ENCODE measurements around the gene DZANK1. TPM values are rescaled to one million over a fixed set of nuclear protein-coding genes. Genes with fewer than 3 reads are reported as not detected.
A peak's percentile ranks its signal among the peaks of the same experiment; 100 is the strongest.

DZANK1 gene
- total RNA-seq (2014; rRNA removed; shearing (Covaris generic)), result 6.7 and 8.3 TPM in 2 replicates
- 6.1 and 7.9 TPM in 2 replicates for polyA plus RNA-seq (2016; fragmentation: Nextera tagmentation; extraction: Ambion mirVana)
- long read RNA-seq, partial matches to known transcripts, result 1 of 5 reads
- long read RNA-seq, other reads (novel, unspliced or antisense), result 4 of 5 reads

GRCh38 chr20:18466894-18467730 lies at the start of gene DZANK1, which contains the start of gene POLR3F:
Gene DZANK1, minus strand, starts transcription at chr20:18467030. Its CDS starts 1,672 bp downstream, at chr20:18465358.
Gene POLR3F, plus strand, starts transcription at chr20:18467390. Its CDS starts 117 bp downstream, at chr20:18467507.
- Histone ChIP-seq H3K4me2 (peak within 1 kb of the TSS; percentile 94), H3K4me3 (peak within 1 kb of the TSS; percentile 91), H3K4me1 (ENCODE audit: insufficient read depth) (peaks cover 11% of the 10 kb centered on the region), H3K79me2 (replicated peaks; ENCODE audit: insufficient read depth) (peaks cover 36% of the 10 kb centered on the region), H3K36me3 (ENCODE audit: insufficient read depth) (no peaks in the 10 kb centered on the region), H3K9me2 (ENCODE audit: insufficient read depth) (no peaks in the 10 kb centered on the region), H3K27me3 (ENCODE audit: insufficient read depth) (no peaks in the 10 kb centered on the region), H3K27ac (ENCODE audit: low read depth) (peak within 1 kb of the TSS; percentile 89), H3F3A (replicated peaks; ENCODE audit: low read depth) (no peaks in the 10 kb centered on the region), H4K20me1 (replicated peaks; ENCODE audit: insufficient read depth) (no peaks in the 10 kb centered on the region; the same call in 1 of the 2 replicates), H2AFZ (peak within 1 kb of the TSS; percentile 87)
- ATAC-seq (peak; percentile 96), DNase-seq (ENCODE audit: low spot score) (peak; percentile 99)
- peak within 1 kb of the TSS; percentile 100 for H3K27ac Mint-ChIP-seq
- no peaks in the 10 kb centered on the region for H3K9me3 Mint-ChIP-seq
- TF ChIP-seq EZH2phosphoT487 (IDR thresholded peaks at IDR 0.05; ENCODE audit: unreplicated experiment) (no peak), POLR2AphosphoS5 (IDR thresholded peaks at IDR 0.05; ENCODE audit: low read depth) (peak; percentile 12), NANOG (IDR thresholded peaks at IDR 0.05; ENCODE audit: borderline replicate concordance) (no peak), CREB1 (CRISPR knock-in tag; IDR thresholded peaks at IDR 0.05; ENCODE audit: low read depth) (peak; percentile 60), JUNB (IDR thresholded peaks at IDR 0.05; ENCODE audit: unreplicated experiment) (no peak), EZH2 (IDR thresholded peaks at IDR 0.05; ENCODE audit: low read depth, unreplicated experiment) (no peak), ZNF114 (CRISPR knock-in tag; IDR thresholded peaks at IDR 0.05) (no peak), ZNF331 (CRISPR knock-in tag; IDR thresholded peaks at IDR 0.05; ENCODE audit: low read depth) (no peak), STAT1 (IDR thresholded peaks at IDR 0.05; ENCODE audit: unreplicated experiment) (no peak)
- TF ChIP-seq, protein P1, sequence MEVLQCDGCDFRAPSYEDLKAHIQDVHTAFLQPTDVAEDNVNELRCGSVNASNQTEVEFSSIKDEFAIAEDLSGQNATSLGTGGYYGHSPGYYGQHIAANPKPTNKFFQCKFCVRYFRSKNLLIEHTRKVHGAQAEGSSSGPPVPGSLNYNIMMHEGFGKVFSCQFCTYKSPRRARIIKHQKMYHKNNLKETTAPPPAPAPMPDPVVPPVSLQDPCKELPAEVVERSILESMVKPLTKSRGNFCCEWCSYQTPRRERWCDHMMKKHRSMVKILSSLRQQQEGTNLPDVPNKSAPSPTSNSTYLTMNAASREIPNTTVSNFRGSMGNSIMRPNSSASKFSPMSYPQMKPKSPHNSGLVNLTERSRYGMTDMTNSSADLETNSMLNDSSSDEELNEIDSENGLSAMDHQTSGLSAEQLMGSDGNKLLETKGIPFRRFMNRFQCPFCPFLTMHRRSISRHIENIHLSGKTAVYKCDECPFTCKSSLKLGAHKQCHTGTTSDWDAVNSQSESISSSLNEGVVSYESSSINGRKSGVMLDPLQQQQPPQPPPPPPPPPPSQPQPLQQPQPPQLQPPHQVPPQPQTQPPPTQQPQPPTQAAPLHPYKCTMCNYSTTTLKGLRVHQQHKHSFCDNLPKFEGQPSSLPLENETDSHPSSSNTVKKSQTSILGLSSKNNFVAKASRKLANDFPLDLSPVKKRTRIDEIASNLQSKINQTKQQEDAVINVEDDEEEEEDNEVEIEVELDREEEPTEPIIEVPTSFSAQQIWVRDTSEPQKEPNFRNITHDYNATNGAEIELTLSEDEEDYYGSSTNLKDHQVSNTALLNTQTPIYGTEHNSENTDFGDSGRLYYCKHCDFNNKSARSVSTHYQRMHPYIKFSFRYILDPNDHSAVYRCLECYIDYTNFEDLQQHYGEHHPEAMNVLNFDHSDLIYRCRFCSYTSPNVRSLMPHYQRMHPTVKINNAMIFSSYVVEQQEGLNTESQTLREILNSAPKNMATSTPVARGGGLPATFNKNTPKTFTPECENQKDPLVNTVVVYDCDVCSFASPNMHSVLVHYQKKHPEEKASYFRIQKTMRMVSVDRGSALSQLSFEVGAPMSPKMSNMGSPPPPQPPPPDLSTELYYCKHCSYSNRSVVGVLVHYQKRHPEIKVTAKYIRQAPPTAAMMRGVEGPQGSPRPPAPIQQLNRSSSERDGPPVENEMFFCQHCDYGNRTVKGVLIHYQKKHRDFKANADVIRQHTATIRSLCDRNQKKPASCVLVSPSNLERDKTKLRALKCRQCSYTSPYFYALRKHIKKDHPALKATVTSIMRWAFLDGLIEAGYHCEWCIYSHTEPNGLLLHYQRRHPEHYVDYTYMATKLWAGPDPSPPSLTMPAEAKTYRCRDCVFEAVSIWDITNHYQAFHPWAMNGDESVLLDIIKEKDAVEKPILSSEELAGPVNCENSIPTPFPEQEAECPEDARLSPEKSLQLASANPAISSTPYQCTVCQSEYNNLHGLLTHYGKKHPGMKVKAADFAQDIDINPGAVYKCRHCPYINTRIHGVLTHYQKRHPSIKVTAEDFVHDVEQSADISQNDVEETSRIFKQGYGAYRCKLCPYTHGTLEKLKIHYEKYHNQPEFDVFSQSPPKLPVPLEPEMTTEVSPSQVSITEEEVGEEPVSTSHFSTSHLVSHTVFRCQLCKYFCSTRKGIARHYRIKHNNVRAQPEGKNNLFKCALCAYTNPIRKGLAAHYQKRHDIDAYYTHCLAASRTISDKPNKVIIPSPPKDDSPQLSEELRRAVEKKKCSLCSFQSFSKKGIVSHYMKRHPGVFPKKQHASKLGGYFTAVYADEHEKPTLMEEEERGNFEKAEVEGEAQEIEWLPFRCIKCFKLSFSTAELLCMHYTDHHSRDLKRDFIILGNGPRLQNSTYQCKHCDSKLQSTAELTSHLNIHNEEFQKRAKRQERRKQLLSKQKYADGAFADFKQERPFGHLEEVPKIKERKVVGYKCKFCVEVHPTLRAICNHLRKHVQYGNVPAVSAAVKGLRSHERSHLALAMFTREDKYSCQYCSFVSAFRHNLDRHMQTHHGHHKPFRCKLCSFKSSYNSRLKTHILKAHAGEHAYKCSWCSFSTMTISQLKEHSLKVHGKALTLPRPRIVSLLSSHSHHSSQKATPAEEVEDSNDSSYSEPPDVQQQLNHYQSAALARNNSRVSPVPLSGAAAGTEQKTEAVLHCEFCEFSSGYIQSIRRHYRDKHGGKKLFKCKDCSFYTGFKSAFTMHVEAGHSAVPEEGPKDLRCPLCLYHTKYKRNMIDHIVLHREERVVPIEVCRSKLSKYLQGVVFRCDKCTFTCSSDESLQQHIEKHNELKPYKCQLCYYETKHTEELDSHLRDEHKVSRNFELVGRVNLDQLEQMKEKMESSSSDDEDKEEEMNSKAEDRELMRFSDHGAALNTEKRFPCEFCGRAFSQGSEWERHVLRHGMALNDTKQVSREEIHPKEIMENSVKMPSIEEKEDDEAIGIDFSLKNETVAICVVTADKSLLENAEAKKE (CRISPR knock-in tag; IDR thresholded peaks at IDR 0.05), result no peak
- TF ChIP-seq, protein P2, sequence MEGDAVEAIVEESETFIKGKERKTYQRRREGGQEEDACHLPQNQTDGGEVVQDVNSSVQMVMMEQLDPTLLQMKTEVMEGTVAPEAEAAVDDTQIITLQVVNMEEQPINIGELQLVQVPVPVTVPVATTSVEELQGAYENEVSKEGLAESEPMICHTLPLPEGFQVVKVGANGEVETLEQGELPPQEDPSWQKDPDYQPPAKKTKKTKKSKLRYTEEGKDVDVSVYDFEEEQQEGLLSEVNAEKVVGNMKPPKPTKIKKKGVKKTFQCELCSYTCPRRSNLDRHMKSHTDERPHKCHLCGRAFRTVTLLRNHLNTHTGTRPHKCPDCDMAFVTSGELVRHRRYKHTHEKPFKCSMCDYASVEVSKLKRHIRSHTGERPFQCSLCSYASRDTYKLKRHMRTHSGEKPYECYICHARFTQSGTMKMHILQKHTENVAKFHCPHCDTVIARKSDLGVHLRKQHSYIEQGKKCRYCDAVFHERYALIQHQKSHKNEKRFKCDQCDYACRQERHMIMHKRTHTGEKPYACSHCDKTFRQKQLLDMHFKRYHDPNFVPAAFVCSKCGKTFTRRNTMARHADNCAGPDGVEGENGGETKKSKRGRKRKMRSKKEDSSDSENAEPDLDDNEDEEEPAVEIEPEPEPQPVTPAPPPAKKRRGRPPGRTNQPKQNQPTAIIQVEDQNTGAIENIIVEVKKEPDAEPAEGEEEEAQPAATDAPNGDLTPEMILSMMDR (conservative IDR thresholded peaks at IDR 0.05; ENCODE audit: low read depth in 2 of 2), result no peak
- TF ChIP-seq, protein P3, sequence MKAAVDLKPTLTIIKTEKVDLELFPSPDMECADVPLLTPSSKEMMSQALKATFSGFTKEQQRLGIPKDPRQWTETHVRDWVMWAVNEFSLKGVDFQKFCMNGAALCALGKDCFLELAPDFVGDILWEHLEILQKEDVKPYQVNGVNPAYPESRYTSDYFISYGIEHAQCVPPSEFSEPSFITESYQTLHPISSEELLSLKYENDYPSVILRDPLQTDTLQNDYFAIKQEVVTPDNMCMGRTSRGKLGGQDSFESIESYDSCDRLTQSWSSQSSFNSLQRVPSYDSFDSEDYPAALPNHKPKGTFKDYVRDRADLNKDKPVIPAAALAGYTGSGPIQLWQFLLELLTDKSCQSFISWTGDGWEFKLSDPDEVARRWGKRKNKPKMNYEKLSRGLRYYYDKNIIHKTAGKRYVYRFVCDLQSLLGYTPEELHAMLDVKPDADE (IDR thresholded peaks at IDR 0.05), result peak; percentile 54
- TF ChIP-seq, protein P4, sequence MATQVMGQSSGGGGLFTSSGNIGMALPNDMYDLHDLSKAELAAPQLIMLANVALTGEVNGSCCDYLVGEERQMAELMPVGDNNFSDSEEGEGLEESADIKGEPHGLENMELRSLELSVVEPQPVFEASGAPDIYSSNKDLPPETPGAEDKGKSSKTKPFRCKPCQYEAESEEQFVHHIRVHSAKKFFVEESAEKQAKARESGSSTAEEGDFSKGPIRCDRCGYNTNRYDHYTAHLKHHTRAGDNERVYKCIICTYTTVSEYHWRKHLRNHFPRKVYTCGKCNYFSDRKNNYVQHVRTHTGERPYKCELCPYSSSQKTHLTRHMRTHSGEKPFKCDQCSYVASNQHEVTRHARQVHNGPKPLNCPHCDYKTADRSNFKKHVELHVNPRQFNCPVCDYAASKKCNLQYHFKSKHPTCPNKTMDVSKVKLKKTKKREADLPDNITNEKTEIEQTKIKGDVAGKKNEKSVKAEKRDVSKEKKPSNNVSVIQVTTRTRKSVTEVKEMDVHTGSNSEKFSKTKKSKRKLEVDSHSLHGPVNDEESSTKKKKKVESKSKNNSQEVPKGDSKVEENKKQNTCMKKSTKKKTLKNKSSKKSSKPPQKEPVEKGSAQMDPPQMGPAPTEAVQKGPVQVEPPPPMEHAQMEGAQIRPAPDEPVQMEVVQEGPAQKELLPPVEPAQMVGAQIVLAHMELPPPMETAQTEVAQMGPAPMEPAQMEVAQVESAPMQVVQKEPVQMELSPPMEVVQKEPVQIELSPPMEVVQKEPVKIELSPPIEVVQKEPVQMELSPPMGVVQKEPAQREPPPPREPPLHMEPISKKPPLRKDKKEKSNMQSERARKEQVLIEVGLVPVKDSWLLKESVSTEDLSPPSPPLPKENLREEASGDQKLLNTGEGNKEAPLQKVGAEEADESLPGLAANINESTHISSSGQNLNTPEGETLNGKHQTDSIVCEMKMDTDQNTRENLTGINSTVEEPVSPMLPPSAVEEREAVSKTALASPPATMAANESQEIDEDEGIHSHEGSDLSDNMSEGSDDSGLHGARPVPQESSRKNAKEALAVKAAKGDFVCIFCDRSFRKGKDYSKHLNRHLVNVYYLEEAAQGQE (IDR thresholded peaks at IDR 0.05; ENCODE audit: unreplicated experiment), result no peak
- H3K36me3 Mint-ChIP-seq (ENCODE audit: low read depth), result peaks cover 3% of the 10 kb centered on the region; the same call in 1 of the 3 replicates
- H3K27me3 Mint-ChIP-seq (ENCODE audit: insufficient read depth, low read depth, poor library complexity), result peaks cover 9% of the 10 kb centered on the region
- H3K4me1 Mint-ChIP-seq, result peaks cover 10% of the 10 kb centered on the region
- H3K4me3 Mint-ChIP-seq, result peak within 1 kb of the TSS; percentile 97
